DMS79 (cell line): ENCODE measurements around the gene GPA33.
"Not testable (repeated sequence)": the region's sequence is repeated elsewhere in the genome, so short reads cannot be mapped to it uniquely, and the experiment has no call there.

Experiments used
- DNase-seq: peaks from one replicate; lab custom pipeline; 2025; lab: John Stamatoyannopoulos, UW

GPA33 gene

DNA sequence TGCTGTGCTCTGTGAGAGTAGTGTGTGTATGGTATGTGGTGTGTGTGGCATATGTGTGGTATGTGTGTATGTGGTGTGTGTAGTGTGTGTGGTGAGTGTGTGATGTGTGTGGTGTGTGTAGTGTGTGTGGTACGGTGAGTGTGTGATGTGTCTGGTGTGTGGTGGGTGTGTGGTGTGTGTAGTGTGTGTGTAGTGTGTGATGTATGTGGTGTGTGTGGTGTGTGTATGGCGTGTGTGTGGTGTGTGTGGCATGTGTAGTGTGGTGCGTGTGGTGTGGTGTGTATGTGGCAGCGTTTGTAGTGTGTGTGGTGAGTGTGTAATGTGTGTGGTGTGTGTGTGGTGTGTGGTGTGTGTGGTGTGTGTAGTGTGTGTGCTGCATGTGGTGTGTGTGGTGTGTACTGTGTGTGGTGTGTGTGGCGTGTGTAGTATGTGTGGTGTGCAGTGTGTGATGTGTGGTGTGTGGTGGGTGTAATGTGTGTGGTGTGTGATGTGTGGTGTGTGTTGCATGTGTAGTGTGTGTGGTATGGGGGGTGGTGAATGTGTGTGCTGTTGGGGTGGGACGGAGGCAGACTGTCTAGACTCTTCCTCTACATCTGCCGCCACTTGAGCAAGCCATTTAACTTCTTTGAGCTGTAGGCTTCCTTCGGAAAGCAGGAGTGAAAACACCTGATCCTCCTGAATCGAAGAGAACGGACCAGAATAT is 33.5 kb downstream of the GPA33 start:
- DNase-seq: peak; percentile 39

DNA sequence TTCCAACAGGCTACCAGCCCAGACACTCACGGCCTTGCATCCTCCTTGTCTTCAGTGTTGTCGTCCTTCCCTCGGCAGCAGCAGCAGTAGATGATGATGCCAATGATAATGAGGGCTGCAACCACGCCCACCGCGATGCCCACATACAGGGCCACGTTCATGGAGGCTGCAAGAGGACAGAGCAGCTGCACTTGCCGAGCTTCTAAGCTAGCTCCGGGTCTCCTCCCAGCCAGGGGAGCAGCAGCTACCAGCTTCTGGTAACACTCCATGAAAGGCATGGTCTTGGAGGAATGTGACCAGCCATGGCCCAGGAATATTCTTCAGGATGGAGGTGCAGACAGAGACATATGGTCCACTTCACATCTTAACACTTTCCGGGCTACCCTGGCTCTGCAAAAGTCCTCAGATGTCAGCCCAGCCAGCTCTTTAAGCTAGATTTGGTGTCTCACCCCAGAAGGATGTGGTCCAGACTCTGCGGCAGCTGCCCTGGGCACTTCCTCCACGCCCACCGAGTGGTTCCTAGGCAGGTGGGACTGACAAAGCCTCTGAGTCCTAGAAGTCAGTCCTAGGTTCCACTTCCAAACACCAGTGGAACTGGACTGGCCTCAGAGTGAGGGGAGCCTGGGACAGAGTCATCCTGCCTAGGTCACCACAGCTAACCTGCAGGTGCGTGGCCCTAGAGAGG is 35.1 kb downstream of the GPA33 start:
- DNase-seq: no peak

DNA sequence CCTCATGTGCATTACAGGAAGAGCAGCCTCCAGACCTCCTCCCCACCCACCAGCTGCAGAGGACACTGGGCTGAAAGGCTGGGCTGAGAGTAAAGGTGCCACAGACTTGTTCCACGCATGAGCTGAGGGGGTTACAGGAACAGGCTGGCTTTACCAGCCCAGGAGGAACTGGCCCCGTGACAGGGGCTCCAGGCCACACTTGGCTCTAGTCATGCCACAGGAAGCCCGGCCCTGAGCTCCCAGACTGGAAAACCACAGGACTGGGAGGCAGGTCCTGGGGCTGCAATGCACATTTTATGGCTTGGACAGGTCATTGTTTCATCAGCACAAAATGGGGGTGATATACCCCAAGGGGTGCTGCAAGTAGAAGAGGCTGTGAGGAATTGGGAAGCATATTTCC is 35.6 kb downstream of the GPA33 start:
- no peak for DNase-seq

DNA sequence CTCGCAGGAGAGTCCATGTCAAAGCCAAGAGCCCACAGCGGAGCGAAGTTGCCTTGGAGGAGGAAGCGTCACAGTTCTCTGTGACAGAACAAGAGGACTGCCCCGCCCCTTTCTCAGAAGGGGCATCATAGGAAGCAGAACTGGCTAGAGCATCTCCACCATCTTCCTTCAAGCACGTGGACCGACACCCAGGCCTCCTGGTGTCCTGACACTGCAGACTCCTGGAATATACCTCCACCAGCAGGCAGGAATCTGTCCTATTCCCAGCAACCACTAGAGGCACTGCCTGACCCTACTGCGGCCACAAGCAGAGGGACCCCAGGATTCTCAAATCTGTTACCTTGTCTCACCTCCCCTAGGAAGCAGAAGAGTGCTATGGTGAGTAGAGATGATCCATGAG is 37.8 kb downstream of the GPA33 start:
- no peak for DNase-seq

DNA sequence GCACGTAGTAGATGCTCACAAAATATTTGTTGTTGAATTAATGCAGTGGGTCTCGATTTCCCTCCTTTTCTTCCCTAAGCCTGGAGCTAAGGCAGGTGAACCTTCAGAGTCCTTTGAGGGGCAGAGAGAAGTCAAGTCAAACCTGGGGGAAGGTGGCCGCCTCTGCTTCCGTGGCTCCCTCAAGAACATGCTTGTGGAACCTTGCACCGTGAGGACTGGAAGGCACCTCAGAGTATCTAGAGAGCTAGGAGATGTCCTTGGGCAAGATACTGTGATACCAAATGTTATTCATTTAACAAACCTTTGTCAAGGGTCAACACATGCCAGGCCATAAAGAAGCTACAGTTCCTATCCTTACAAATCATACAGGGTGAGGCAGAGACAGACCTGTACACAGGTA is 38.3 kb downstream of the GPA33 start:
- DNase-seq: no peak

DNA sequence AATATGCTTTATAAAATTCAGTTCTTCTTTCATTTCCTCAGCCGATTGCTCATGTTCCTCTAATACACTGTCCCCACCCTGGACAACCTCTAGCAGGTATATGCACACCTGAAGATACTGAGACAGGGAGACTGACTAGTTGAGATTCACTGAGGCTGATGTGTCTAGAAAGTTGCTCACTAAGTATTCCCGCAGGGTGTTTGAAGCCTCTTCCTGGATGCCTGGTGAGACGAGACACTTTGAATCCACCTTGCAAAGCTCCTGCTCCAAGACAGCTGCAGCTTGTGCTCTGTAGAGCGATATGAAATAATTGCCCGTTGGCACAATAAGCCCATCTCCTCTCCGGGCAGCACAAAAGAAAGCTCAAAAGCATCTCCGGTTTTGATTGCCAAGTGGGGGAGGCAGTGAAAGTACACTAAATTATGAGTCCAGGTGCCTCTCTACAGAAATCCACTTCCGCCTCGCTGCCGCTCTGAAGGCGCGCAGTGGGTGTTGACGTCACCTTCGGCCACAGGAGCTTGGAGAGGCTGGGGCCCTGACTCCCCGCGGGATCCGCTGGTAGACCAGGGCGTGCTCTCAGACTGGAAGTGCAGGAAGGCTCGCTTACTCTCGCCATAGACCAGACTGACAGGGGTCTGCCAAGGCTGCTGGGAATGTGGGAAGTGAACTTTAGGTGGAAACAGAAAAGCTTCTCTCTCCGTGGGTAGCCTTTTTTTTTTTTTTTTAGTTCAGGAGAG is 46.3 kb downstream of the GPA33 start:
- peak; percentile 78 for DNase-seq

DNA sequence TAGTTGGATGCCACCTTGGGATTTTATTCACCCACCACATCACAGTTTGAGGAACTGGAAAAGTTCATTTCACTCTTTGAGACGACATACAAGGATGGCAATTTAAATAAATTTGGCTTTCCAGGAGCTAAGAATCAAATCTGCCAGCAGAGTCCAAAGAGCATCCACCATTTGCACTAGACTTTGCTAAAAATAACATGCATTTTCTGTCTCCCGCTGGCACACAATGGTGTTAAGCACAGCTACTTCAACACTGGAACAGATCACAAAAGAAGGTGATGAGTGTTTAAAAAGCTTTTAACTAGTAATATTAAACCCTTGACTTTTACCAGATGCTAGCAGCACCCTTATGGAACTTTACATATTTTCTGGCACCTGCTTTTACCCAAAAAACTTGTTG is 56.5 kb downstream of the GPA33 start:
- DNase-seq: no peak

DNA sequence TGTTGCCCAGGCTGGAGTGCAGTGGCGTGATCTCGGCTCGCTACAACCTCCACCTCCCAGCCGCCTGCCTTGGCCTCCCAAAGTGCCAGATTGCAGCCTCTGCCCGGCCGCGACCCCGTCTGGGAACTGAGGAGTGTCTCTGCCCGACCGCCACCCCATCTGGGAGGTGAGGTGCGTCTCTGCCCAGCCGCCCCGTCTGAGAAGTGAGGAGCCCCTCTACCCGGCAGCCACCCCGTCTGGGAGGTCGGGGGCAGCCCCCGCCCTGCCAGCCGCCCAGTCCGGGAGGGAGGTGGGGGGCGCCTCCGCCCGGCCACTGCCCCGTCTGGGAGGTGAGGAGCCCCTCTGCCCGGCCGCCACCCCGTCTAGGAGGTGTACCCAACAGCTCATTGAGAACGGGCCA is 60.6 kb downstream of the GPA33 start:
- not testable (repeated sequence) for DNase-seq

DNA sequence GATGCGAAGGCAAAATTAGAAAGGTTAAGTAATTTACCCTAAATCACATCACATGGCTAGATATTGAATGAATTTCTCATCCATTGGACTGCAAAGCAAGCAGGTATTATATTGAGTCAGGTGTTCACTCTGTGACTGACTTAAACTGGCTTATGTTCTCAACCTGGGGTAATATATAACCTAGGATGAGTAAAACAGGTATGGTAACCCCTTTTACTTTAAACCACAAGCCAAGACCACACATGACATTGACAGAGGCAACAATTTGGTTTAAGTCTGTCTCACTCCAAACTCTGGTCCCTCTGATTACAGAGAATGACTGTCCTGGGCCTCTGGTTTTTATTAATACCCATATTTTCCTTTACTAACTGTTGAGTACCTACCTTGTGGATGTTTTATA is 67.8 kb downstream of the GPA33 start:
- DNase-seq: no peak

DNA sequence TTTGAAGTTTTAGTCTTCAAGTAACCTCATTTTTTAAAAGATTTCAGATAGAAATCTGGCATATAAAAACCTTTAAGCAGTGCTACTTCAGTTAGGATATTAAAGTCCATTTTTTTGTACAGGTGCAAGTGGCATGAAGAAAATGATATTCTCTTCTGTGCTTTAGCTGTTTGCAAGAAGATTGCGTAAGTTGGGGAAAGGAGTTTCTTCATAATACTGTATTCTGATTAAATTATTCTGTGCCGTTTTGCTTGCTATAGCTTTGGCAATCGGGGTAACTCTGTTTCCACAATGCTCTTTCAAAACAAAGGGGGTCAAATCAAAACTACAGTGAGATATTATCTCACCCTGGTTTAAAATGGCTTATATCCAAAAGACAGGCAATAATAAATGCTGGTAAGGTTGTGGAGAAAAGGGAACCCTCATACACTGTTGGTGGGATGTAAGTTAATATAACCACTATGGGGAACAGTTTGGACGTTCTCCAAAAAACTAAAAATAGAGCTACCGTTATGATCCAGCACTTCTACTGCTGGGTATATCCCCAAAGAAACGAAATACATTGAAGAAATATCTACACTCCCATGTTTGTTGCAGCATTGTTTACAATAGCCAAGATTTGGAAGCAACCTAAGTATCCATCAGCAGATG is 74.0 kb downstream of the GPA33 start:
- DNase-seq: no peak

DNA sequence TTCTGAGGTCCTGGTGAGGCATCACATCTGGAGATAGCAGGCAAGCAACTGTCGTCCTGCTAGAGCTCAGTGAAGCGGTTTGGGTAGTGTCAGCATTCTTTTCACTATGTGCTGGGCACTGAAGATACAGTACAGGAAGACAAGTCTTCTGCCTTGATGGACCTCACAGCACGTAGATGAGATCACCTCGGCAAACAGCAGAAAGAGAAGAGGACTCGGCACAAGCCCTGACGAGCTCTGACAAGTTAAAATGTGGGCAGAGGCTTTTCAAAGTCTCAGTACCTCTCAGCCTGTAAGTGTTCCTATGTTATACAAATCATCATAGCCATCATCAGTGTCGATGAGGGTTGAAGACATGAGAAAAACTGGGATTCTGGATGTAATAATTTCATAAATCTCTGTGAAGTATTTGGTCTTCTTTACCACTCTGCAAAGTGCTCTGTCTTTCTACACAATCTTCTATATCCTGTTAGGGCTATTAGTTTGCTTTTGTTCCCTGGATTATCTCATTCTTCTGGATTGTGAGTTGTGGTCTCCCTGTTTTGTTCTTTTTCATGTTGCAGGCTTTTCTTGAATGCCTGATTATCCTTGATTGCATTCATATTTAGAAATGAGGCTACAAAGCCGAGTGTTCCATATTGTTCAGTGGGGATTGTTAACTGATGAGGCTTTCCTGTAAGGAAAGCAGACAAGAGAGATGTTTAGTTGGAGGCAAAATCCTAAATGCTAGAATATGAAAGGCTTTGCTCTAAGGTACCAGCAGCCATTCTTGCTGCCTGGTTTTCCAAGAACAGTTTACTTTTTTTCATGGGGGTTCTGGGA is 76.9 kb downstream of the GPA33 start:
- no peak for DNase-seq

DNA sequence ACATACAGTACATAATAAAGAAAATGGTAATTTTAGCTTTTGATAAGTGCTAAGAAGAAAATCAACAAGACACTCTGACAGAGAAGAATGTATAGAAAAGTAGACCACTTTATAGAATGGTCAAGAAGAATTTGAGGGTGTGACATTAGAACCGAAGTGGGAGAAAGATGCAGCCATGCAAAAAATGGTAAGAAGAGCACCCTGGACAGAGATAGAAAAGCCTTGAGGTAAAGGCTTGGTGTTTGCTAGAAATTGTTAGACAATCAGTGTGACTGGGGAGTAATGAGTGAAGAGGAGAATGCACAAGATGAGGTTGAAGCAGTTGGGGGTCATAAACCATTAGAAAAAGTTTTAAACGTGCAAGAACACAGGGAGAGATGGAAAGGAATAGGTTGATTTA is 77.6 kb downstream of the GPA33 start:
- no peak for DNase-seq

DNA sequence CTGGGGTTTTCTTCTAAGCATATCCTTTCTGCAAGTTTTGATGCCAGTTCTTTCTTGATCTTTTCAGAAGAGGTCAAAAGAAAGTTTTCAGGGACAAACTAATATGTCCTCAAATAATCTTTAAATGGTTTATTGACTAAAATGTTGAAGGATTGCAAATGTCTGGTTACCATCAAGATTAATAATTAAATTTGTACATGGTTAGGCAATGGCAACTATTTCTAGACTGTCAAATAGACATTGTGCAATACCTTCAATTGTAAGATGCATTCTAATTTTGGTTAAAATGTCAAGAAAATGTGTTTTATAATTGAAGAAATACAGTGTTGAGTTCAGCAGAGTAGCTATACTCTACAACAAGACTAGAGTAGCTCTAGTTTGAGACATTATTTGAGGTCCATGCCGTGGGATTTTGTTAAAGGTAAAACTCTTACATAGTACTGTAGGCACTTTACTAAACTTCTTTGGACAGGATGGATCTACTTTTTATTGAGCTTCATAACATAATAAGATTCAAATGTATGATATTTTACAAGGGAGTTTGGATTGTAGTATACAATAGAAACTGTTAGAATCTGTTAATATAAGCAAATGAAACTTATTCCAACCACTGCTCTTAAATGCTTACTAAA is 78.5 kb downstream of the GPA33 start:
- no peak for DNase-seq

DNA sequence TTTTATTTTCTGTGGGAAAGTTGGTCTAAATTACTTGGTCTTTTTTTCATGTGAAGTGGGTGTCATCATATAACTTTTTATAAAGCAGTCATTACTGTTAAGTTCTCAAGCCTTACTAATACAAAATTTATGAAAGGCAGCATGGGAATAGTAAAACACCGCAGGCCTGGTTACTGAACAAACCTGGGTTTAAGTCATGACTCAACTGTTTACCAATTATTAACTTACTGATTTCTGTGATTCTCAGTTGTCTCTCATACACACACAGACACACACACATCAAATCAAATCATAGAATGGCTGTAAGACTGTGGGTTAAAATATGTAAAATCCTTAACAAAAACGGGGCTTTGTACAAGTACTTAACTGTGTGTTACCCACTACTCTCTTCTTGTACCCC is 86.5 kb downstream of the GPA33 start:
- DNase-seq: no peak
